HepG2 (cell line): Measurements from ENCODE around the gene RHOBTB1. TPM values are rescaled to one million over a fixed set of nuclear protein-coding genes. Genes with fewer than 3 reads are reported as not detected.

Source experiments
- ATAC-seq: fragments of 200-7000 bp; cut with Tn5 transposase; 3 replicates; pipeline ENCODE4 v1.9.1; 2020; ENCODE audit warnings: mild to moderate bottlenecking, moderate library complexity
- BruUV-seq: library from RNA; stranded (reverse); fragments of 400-500 nt; replicated peaks from 2 replicates; lab custom pipeline; 2021; lab: Mats Ljungman, UMichigan
- CTCF ChIA-PET: fragments of 300-600 bp; formaldehyde crosslinking; extraction: SDS; loops from one replicate; lab custom pipeline; 2021; ENCODE audit warnings: low total read pairs, inconsistent platforms, low intra/inter-chr PET ratio; lab: Yijun Ruan, JAX
- POLR2A ChIA-PET: fragments of 350-600 bp; sonication (Branson Sonifier 250); formaldehyde crosslinking; loops from one replicate; lab custom pipeline; 2020; ENCODE audit warnings: antibody characterized with exemption, inconsistent platforms; lab: Yijun Ruan, JAX
- DNase-seq: peaks from one replicate; pipeline ENCODE4 v3.0.0-alpha.2; 2015; ENCODE audit warnings: low spot score
- FAIRE-seq: peaks from 3 replicates; lab custom pipeline; 2011; peaks lifted over from hg19 to GRCh38; lab: Jason Lieb, UNC
- H2AFZ ChIP-seq: one replicate; pipeline ENCODE4 v1.6.1; 2011; ENCODE audit warnings: low read length, inconsistent platforms
- H3K27ac ChIP-seq: fragments of 300-600 bp; 3 replicates; pipeline ENCODE4 v1.8.0; 2011; ENCODE audit warnings: mixed run types, mild to moderate bottlenecking, mixed read lengths, low read length, inconsistent platforms; ENCODE audit not compliant: insufficient read depth; ENCODE audit errors: extremely low read length
- H3K27me3 ChIP-seq, 2 experiments: fragments of 200-600 bp in 1 of 2; 2 replicates in 1 of 2; 3 replicates in 1 of 2; pipeline versions ENCODE4 v1.6.0 to v1.8.0; 2011; ENCODE audit warnings: low read length in 2 of 2, mild to moderate bottlenecking in 2 of 2, moderate library complexity in 2 of 2, inconsistent platforms in 1 of 2; ENCODE audit not compliant: insufficient read depth in 2 of 2, control insufficient read depth in 1 of 2
- H3K36me3 ChIP-seq, 2 experiments: fragments of 200-600 bp in 1 of 2; replicated peaks in 1 of 2; 2 replicates in 1 of 2; 3 replicates in 1 of 2; pipeline versions ENCODE4 v1.5.1 to v1.8.0; 2011; ENCODE audit warnings: low read length in 2 of 2, inconsistent platforms in 1 of 2; ENCODE audit not compliant: insufficient read depth in 2 of 2, control insufficient read depth in 1 of 2
- H3K4me1 ChIP-seq: 2 replicates; pipeline ENCODE4 v1.5.1; 2012; ENCODE audit warnings: low read length, inconsistent platforms; ENCODE audit not compliant: insufficient read depth
- H3K4me2 ChIP-seq: 2 replicates; pipeline ENCODE4 v1.6.0; 2011; ENCODE audit warnings: low read depth, low read length, inconsistent platforms
- H3K4me3 ChIP-seq, 3 experiments: fragments of 200-600 bp in 1 of 3; sonication (generic), shearing (Covaris generic) in 1 of 3; replicated peaks in 1 of 3; 2 replicates each; pipeline ENCODE4 v1.5.1; 2011 to 2016; ENCODE audit warnings: low read length in 3 of 3, inconsistent platforms in 2 of 3, low read depth in 2 of 3, mild to moderate bottlenecking in 2 of 3, control low read depth in 1 of 3, mixed read lengths in 1 of 3; ENCODE audit not compliant: insufficient read depth in 1 of 3
- H3K79me2 ChIP-seq: one replicate; pipeline ENCODE4 v1.6.1; 2011; ENCODE audit warnings: low read length, inconsistent platforms; ENCODE audit not compliant: insufficient read depth
- H3K9ac ChIP-seq: 2 replicates; pipeline ENCODE4 v1.6.0; 2011; ENCODE audit warnings: mild to moderate bottlenecking, low read depth, low read length, inconsistent platforms; ENCODE audit not compliant: insufficient read depth
- H3K9me3 ChIP-seq: 2 replicates; pipeline ENCODE4 v1.5.1; 2012; ENCODE audit warnings: mild to moderate bottlenecking, low read length
- H4K20me1 ChIP-seq: 2 replicates; pipeline ENCODE4 v1.6.0; 2011; ENCODE audit warnings: inconsistent platforms, mild to moderate bottlenecking, low read length, moderate library complexity; ENCODE audit not compliant: insufficient read depth
- CHCHD3 ChIP-seq: sonication (generic); formaldehyde crosslinking; IDR thresholded peaks from 2 replicates; pipeline ENCODE4 v1.8.0; 2022; ENCODE audit warnings: mild to moderate bottlenecking, missing genetic modification reagents, moderate library complexity
- FOXO1 ChIP-seq: sonication (generic); formaldehyde crosslinking; IDR thresholded peaks from 2 replicates; pipeline ENCODE4 v1.4.0; 2020; ENCODE audit warnings: missing genetic modification reagents
- HOXD1 ChIP-seq: sonication (generic); formaldehyde crosslinking; IDR thresholded peaks from 2 replicates; pipeline ENCODE4 v1.5.0; 2020; ENCODE audit warnings: missing genetic modification reagents
- NR3C1 ChIP-seq: sonication (generic); formaldehyde crosslinking; IDR thresholded peaks from 2 replicates; pipeline ENCODE4 v1.4.0; 2020; ENCODE audit warnings: missing genetic modification reagents
- SP140L ChIP-seq: sonication (generic); formaldehyde crosslinking; IDR thresholded peaks from 2 replicates; pipeline ENCODE4 v1.4.0; 2020; ENCODE audit warnings: missing genetic modification reagents, borderline replicate concordance
- YEATS2 ChIP-seq: sonication (generic); formaldehyde crosslinking; IDR thresholded peaks from 2 replicates; pipeline ENCODE4 v1.4.0; 2020; ENCODE audit warnings: missing genetic modification reagents, borderline replicate concordance
- ZFP62 ChIP-seq: sonication (generic); formaldehyde crosslinking; IDR thresholded peaks from 2 replicates; pipeline ENCODE4 v1.4.0; 2020; ENCODE audit warnings: missing genetic modification reagents
- ZNF20 ChIP-seq: sonication (generic); formaldehyde crosslinking; IDR thresholded peaks from 2 replicates; pipeline ENCODE4 v1.4.0; 2020; ENCODE audit warnings: mild to moderate bottlenecking, moderate library complexity, missing genetic modification reagents
- ZNF678 ChIP-seq: sonication (generic); formaldehyde crosslinking; IDR thresholded peaks from 2 replicates; pipeline ENCODE4 v1.4.0; 2020; ENCODE audit warnings: mild to moderate bottlenecking, missing genetic modification reagents
- ZNF782 ChIP-seq: sonication (generic); formaldehyde crosslinking; IDR thresholded peaks from 2 replicates; pipeline ENCODE4 v1.4.0; 2020; ENCODE audit warnings: missing genetic modification reagents, mild to moderate bottlenecking, borderline replicate concordance
- ZNF878 ChIP-seq: sonication (generic); formaldehyde crosslinking; IDR thresholded peaks from 2 replicates; pipeline ENCODE4 v1.8.1; 2023; ENCODE audit warnings: mild to moderate bottlenecking, missing genetic modification reagents, moderate library complexity
- WGBS: methylation state at CpG from one replicate; pipeline ENCODE4 v1.1.6; 2017; ENCODE audit warnings: low lambda C conversion rate; 5-methylcytosine and 5-hydroxymethylcytosine counted together
- in situ Hi-C: cut with HindIII; loops from 2 replicates; pipeline ENCODE4 v1.10.0; 2017; ENCODE audit warnings: low pct_unique_long_range_greater_than_20kb; ENCODE audit not compliant: extremely low pct_ligation_motif_present
- intact Hi-C: fragments of 100-400 bp; cut with micrococcal nuclease; formaldehyde crosslinking; loops from one replicate; pipeline ENCODE4 v1.10.0; 2022; ENCODE audit not compliant: unreplicated experiment
- polyA plus RNA-seq, 8 experiments: library from polyadenylated mRNA; depleted of rRNA in 3 of 8; stranded (reverse) in 7 of 8; unstranded in 1 of 8; fragments of >200 nt; fragmentation: Illumina TruSeq in 4 of 8; extraction: Trizol in 4 of 8; gene quantifications; 2 replicates each; pipeline versions ENCODE4 v1.2.1 to v1.2.3, GENCODE V29; 2011 to 2016; ENCODE audit warnings: low read depth in 4 of 8, missing spikeins in 1 of 8, mixed read lengths in 1 of 8; ENCODE audit not compliant: insufficient read depth in 1 of 8
- total RNA-seq, 5 experiments: library from RNA; depleted of rRNA; stranded (reverse); fragments of >200 nt; fragmentation: Illumina TruSeq; extraction: Trizol; gene quantifications; 2 replicates each; pipeline ENCODE4 v1.2.3, GENCODE V29; 2016; ENCODE audit warnings: low read depth in 1 of 5
- TF ChIP-seq, protein P1 (sequence below): sonication (generic); formaldehyde crosslinking; IDR thresholded peaks from 2 replicates; pipeline ENCODE4 v1.4.0; 2020; ENCODE audit warnings: missing genetic modification reagents, borderline replicate concordance
- TF ChIP-seq, protein P2 (sequence below): sonication (generic); formaldehyde crosslinking; IDR thresholded peaks from 2 replicates; pipeline ENCODE4 v1.5.0; 2020; ENCODE audit warnings: mild to moderate bottlenecking, missing genetic modification reagents, moderate library complexity

RHOBTB1 gene
- total and polyA plus RNA-seq, 2 of the 13 experiments (the other 11 are each of a cell fraction or from before 2014, with no cell fraction given): 18.8 to 59.5 TPM

DNA sequence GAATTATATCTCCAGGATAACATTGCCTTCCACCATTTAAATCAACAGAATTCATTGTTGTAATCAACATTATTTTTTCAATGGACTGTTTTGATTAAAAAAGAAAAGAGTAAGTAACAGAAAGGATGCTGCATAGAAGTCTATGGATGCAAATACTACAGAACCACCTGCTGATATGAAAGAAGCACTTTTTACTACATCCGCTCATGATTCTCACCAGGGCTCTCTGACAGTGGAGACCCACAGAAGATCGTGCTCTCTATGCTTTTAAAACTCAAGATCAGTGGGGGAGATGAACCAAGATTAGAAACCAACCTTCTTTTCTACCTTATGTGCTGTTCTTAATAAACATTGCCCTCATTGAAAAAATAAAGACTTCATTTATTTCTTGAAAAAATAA lies 24.4 kb downstream of the RHOBTB1 start:
- H4K20me1 ChIP-seq: no peaks in the 10 kb centered on the region
- H3K4me2 ChIP-seq: no peak overlapping the region
- no peak for ATAC-seq
- intact Hi-C loops (no loop called here), in situ Hi-C loops (no loop called here)
- no peak for FAIRE-seq
- 100% methylated on average over 2 of the region's 2 CpGs for WGBS
- no peak overlapping the region for H3K9ac ChIP-seq
- H3K4me1 ChIP-seq: no peaks in the 10 kb centered on the region
- no peak overlapping the region for H3K27ac ChIP-seq
- no peaks in the 10 kb centered on the region for H3K27me3 ChIP-seq
- H3K9me3 ChIP-seq: no peaks in the 10 kb centered on the region
- CTCF ChIA-PET: no interaction called here
- H3K79me2 ChIP-seq: peaks cover 3% of the 10 kb centered on the region
- BruUV-seq: no TSS peak
- no peak for DNase-seq
- H2AFZ ChIP-seq: no peak overlapping the region
- no peak overlapping the region for H3K4me3 ChIP-seq
- no peak for TF ChIP-seq ZNF678 (CRISPR knock-in tag)
- TF ChIP-seq SP140L (CRISPR knock-in tag): no peak
- TF ChIP-seq YEATS2 (CRISPR knock-in tag): no peak
- TF ChIP-seq, protein P1, sequence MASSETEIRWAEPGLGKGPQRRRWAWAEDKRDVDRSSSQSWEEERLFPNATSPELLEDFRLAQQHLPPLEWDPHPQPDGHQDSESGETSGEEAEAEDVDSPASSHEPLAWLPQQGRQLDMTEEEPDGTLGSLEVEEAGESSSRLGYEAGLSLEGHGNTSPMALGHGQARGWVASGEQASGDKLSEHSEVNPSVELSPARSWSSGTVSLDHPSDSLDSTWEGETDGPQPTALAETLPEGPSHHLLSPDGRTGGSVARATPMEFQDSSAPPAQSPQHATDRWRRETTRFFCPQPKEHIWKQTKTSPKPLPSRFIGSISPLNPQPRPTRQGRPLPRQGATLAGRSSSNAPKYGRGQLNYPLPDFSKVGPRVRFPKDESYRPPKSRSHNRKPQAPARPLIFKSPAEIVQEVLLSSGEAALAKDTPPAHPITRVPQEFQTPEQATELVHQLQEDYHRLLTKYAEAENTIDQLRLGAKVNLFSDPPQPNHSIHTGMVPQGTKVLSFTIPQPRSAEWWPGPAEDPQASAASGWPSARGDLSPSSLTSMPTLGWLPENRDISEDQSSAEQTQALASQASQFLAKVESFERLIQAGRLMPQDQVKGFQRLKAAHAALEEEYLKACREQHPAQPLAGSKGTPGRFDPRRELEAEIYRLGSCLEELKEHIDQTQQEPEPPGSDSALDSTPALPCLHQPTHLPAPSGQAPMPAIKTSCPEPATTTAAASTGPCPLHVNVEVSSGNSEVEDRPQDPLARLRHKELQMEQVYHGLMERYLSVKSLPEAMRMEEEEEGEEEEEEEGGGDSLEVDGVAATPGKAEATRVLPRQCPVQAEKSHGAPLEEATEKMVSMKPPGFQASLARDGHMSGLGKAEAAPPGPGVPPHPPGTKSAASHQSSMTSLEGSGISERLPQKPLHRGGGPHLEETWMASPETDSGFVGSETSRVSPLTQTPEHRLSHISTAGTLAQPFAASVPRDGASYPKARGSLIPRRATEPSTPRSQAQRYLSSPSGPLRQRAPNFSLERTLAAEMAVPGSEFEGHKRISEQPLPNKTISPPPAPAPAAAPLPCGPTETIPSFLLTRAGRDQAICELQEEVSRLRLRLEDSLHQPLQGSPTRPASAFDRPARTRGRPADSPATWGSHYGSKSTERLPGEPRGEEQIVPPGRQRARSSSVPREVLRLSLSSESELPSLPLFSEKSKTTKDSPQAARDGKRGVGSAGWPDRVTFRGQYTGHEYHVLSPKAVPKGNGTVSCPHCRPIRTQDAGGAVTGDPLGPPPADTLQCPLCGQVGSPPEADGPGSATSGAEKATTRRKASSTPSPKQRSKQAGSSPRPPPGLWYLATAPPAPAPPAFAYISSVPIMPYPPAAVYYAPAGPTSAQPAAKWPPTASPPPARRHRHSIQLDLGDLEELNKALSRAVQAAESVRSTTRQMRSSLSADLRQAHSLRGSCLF: no peak
- TF ChIP-seq ZNF20: no peak
- TF ChIP-seq NR3C1 (CRISPR knock-in tag): no peak
- no peak for TF ChIP-seq CHCHD3 (CRISPR knock-in tag)
- TF ChIP-seq, protein P2, sequence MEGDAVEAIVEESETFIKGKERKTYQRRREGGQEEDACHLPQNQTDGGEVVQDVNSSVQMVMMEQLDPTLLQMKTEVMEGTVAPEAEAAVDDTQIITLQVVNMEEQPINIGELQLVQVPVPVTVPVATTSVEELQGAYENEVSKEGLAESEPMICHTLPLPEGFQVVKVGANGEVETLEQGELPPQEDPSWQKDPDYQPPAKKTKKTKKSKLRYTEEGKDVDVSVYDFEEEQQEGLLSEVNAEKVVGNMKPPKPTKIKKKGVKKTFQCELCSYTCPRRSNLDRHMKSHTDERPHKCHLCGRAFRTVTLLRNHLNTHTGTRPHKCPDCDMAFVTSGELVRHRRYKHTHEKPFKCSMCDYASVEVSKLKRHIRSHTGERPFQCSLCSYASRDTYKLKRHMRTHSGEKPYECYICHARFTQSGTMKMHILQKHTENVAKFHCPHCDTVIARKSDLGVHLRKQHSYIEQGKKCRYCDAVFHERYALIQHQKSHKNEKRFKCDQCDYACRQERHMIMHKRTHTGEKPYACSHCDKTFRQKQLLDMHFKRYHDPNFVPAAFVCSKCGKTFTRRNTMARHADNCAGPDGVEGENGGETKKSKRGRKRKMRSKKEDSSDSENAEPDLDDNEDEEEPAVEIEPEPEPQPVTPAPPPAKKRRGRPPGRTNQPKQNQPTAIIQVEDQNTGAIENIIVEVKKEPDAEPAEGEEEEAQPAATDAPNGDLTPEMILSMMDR (CRISPR knock-in tag): no peak
- TF ChIP-seq ZFP62 (CRISPR knock-in tag): no peak
- no peak for TF ChIP-seq HOXD1 (CRISPR knock-in tag)
- TF ChIP-seq FOXO1: no peak
- no peak for TF ChIP-seq ZNF878
- TF ChIP-seq ZNF782 (CRISPR knock-in tag): no peak
- TF ChIP-seq, all 625 proteins: peak for 0
- H3K36me3 ChIP-seq: peaks cover 5 to 9% of the 10 kb centered on the region in 2 experiments
- POLR2A ChIA-PET: no interaction called here
